GM12878 (cell line): ENCODE results near the gene GTF2H1. TPM values are rescaled to one million over a fixed set of nuclear protein-coding genes. Genes with fewer than 3 reads are reported as not detected.

Experiments used
- ASH2L ChIP-seq: fragments of 300-600, 200-600 bp; sonication (generic); IDR thresholded peaks from 2 replicates; pipeline ENCODE4 v1.6.1; 2017; ENCODE audit warnings: low read depth, mild to moderate bottlenecking, borderline replicate concordance
- CEBPZ ChIP-seq: fragments of 150-350 bp; IDR thresholded peaks from 2 replicates; pipeline ENCODE4 v1.6.1; 2016; ENCODE audit warnings: low read depth, low read length
- JUNB ChIP-seq: IDR thresholded peaks from 2 replicates; pipeline ENCODE4 v1.6.1; 2016; ENCODE audit warnings: antibody characterized with exemption, mild to moderate bottlenecking
- MEF2A ChIP-seq: IDR thresholded peaks from 2 replicates; pipeline ENCODE4 v1.6.1; 2011; ENCODE audit warnings: low read depth, mild to moderate bottlenecking, low read length, moderate library complexity; ENCODE audit not compliant: insufficient read depth
- NR2C1 ChIP-seq: fragments of 450-650 bp; IDR thresholded peaks from 2 replicates; pipeline ENCODE4 v1.6.1; 2017; ENCODE audit warnings: antibody characterized with exemption, mild to moderate bottlenecking, moderate library complexity
- NR2F1 ChIP-seq: fragments of 450-650 bp; conservative IDR thresholded peaks from 2 replicates; pipeline ENCODE4 v1.6.1; 2017; ENCODE audit warnings: mild to moderate bottlenecking
- PAX5 ChIP-seq: IDR thresholded peaks from 2 replicates; pipeline ENCODE4 v1.6.1; 2011; ENCODE audit warnings: low read depth, low read length, borderline replicate concordance
- POLR2A ChIP-seq: IDR thresholded peaks from 2 replicates; pipeline ENCODE4 v1.6.1; 2011; ENCODE audit warnings: low read depth, mild to moderate bottlenecking, low read length
- RELB ChIP-seq: fragments of 450-650 bp; IDR thresholded peaks from 2 replicates; pipeline ENCODE4 v1.6.1; 2017; ENCODE audit warnings: low read depth, mild to moderate bottlenecking, moderate library complexity
- SRF ChIP-seq, 2 experiments: IDR thresholded peaks; 2 replicates each; pipeline ENCODE4 v1.6.1; 2011; ENCODE audit warnings: low read depth in 2 of 2, low read length in 2 of 2, mild to moderate bottlenecking in 1 of 2, moderate library complexity in 1 of 2
- SUZ12 ChIP-seq: fragments of 200-600 bp; sonication (generic); IDR thresholded peaks from one replicate; pipeline ENCODE4 v1.6.1; 2018; ENCODE audit warnings: antibody characterized with exemption, mild to moderate bottlenecking; ENCODE audit not compliant: unreplicated experiment
- TAF1 ChIP-seq: IDR thresholded peaks from 2 replicates; pipeline ENCODE4 v1.6.1; 2011; ENCODE audit warnings: mild to moderate bottlenecking, low read depth, low read length, borderline replicate concordance
- ZSCAN29 ChIP-seq: fragments of 450-650 bp; IDR thresholded peaks from 2 replicates; pipeline ENCODE4 v1.6.1; 2017; ENCODE audit warnings: mild to moderate bottlenecking, moderate library complexity
- polyA plus RNA-seq, 11 experiments: library from polyadenylated mRNA; depleted of rRNA in 4 of 11; unstranded in 6 of 11; stranded (reverse) in 5 of 11; fragments of >200 nt; fragmentation: Nextera tagmentation in 4 of 11; fragmentation: Illumina TruSeq in 1 of 11; extraction: Ambion mirVana in 4 of 11; extraction: Trizol in 1 of 11; gene quantifications; 1 replicate in 1 of 11; 2 replicates in 10 of 11; pipeline versions ENCODE4 v1.2.1 to v1.2.3, GENCODE V29; 2011 to 2016; ENCODE audit warnings: inconsistent platforms in 2 of 11, missing spikeins in 2 of 11, low read depth in 1 of 11
- total RNA-seq, 4 experiments: library from RNA; depleted of rRNA in 3 of 4; stranded (reverse); fragments of >200 nt in 3 of 4; fragmentation: Illumina TruSeq in 1 of 4; extraction: Trizol in 1 of 4; gene quantifications; 2 replicates each; pipeline versions ENCODE4 v1.2.1 to v1.2.3, GENCODE V29; 2013 to 2021
- TF ChIP-seq, protein P1 (sequence below): fragments of 450-650 bp; formaldehyde crosslinking; IDR thresholded peaks from 2 replicates; pipeline ENCODE4 v1.5.0; 2022; ENCODE audit warnings: mild to moderate bottlenecking, missing genetic modification characterization
- TF ChIP-seq, protein P2 (sequence below): fragments of 450-650 bp; IDR thresholded peaks from 2 replicates; pipeline ENCODE4 v1.6.1; 2017; ENCODE audit warnings: antibody characterized with exemption, mild to moderate bottlenecking, moderate library complexity

GTF2H1 gene
- total and polyA plus RNA-seq, 10 of the 15 experiments (the other 5 are each of a cell fraction or from before 2014, with no cell fraction given), result 36.7 to 68.8 (median 46.6) TPM

DNA sequence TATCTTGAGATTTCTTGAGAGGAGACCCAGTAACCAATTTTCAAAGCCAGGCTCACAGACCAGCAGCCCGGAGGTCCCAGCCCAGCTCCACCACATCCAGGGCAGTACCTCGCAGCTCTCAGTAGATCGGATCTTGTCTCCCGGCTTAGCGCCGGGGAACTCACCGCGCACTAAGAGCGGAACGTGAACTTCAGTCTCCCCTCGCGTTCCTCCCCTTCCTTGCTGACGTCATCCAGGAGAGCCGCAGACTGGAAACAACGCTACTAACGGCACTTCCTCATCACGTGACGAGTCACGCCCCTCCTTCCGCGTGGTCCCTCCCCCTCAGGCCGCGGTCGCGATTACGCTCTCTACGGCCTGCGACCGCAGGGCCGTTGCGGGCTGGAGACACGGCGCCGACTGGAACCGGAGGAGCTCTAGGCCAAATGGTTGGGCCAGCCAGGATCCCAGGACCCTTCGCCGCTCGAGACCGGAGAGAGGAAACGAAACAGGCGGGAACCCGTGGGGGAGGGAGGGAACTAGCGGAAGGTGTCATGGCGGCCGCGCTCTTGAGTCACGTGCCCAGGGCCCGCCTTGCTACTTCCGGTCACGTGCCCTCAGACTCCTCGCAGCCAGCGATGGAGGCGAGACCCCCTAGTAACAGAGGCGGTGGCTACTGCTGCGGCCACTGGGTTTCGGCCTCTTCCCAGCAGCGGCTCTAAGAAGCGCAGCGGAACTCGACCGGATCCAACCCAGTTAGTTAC lies at the start of gene GTF2H1, which contains the start of gene HPS5 (continued):
- TF ChIP-seq, protein P1, sequence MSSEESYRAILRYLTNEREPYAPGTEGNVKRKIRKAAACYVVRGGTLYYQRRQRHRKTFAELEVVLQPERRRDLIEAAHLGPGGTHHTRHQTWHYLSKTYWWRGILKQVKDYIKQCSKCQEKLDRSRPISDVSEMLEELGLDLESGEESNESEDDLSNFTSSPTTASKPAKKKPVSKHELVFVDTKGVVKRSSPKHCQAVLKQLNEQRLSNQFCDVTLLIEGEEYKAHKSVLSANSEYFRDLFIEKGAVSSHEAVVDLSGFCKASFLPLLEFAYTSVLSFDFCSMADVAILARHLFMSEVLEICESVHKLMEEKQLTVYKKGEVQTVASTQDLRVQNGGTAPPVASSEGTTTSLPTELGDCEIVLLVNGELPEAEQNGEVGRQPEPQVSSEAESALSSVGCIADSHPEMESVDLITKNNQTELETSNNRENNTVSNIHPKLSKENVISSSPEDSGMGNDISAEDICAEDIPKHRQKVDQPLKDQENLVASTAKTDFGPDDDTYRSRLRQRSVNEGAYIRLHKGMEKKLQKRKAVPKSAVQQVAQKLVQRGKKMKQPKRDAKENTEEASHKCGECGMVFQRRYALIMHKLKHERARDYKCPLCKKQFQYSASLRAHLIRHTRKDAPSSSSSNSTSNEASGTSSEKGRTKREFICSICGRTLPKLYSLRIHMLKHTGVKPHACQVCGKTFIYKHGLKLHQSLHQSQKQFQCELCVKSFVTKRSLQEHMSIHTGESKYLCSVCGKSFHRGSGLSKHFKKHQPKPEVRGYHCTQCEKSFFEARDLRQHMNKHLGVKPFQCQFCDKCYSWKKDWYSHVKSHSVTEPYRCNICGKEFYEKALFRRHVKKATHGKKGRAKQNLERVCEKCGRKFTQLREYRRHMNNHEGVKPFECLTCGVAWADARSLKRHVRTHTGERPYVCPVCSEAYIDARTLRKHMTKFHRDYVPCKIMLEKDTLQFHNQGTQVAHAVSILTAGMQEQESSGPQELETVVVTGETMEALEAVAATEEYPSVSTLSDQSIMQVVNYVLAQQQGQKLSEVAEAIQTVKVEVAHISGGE (CRISPR knock-in tag), result peak; percentile 31
- TF ChIP-seq MEF2A (0 out of 2 replicates have a peak, but pooled peaks have one; percentile 3), ASH2L (peak; percentile 94; the same call in 1 of the 2 replicates), JUNB (no peak), SUZ12 (no peak), POLR2A (peak; percentile 90), SRF (IDR thresholded peaks at IDR 0.05; ENCODE audit: low read depth in 2 of 2, low read length in 2 of 2) (no peak), CEBPZ (0 out of 2 replicates have a peak, but pooled peaks have one; percentile 16), ZSCAN29 (peak; percentile 17; the same call in 1 of the 2 replicates), RELB (peak; percentile 87), NR2C1 (no peak), PAX5 (peak; percentile 78), TAF1 (peak; percentile 93), NR2F1 (peak; percentile 51)
- TF ChIP-seq, protein P2, sequence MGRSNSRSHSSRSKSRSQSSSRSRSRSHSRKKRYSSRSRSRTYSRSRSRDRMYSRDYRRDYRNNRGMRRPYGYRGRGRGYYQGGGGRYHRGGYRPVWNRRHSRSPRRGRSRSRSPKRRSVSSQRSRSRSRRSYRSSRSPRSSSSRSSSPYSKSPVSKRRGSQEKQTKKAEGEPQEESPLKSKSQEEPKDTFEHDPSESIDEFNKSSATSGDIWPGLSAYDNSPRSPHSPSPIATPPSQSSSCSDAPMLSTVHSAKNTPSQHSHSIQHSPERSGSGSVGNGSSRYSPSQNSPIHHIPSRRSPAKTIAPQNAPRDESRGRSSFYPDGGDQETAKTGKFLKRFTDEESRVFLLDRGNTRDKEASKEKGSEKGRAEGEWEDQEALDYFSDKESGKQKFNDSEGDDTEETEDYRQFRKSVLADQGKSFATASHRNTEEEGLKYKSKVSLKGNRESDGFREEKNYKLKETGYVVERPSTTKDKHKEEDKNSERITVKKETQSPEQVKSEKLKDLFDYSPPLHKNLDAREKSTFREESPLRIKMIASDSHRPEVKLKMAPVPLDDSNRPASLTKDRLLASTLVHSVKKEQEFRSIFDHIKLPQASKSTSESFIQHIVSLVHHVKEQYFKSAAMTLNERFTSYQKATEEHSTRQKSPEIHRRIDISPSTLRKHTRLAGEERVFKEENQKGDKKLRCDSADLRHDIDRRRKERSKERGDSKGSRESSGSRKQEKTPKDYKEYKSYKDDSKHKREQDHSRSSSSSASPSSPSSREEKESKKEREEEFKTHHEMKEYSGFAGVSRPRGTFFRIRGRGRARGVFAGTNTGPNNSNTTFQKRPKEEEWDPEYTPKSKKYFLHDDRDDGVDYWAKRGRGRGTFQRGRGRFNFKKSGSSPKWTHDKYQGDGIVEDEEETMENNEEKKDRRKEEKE, result 0 out of 2 replicates have a peak, but pooled peaks have one; percentile 36
